SK-N-SH treated with all-trans-retinoic acid at 6 μM for 48 hours (cell line): ENCODE measurements around the gene PALB2.

ENCODE experiments used
- ATAC-seq: fragments of 200-7000 bp; cut with Tn5 transposase; 3 replicates; pipeline ENCODE4 v1.9.1; 2020; ENCODE audit warnings: mild to moderate bottlenecking, moderate library complexity
- ARNTL ChIP-seq: fragments of 450-650 bp; formaldehyde crosslinking; IDR thresholded peaks from 2 replicates; pipeline ENCODE4 v1.5.0; 2020; ENCODE audit warnings: low read depth, mild to moderate bottlenecking, moderate library complexity, borderline replicate concordance
- BACH2 ChIP-seq: fragments of 250-450 bp; sonication (Bioruptor Pico); IDR thresholded peaks from 2 replicates; pipeline ENCODE4 v1.9.0; 2021; ENCODE audit warnings: mild to moderate bottlenecking, borderline replicate concordance
- CREB5 ChIP-seq: fragments of 250-450 bp; sonication (Bioruptor Pico); IDR thresholded peaks from 2 replicates; pipeline ENCODE4 v1.5.1; 2020; ENCODE audit warnings: low read depth, mild to moderate bottlenecking, moderate library complexity
- CSDC2 ChIP-seq: fragments of 250-450 bp; sonication (Bioruptor Pico); IDR thresholded peaks from 2 replicates; pipeline ENCODE4 v1.5.0; 2020; ENCODE audit warnings: mild to moderate bottlenecking, moderate library complexity
- CSRNP3 ChIP-seq: fragments of 250-450 bp; sonication (Bioruptor Pico); IDR thresholded peaks from 2 replicates; pipeline ENCODE4 v1.5.1; 2021; ENCODE audit warnings: mild to moderate bottlenecking, moderate library complexity
- ESRRG ChIP-seq: fragments of 250-450 bp; sonication (Bioruptor Pico); IDR thresholded peaks from 2 replicates; pipeline ENCODE4 v1.6.1; 2021; ENCODE audit warnings: mild to moderate bottlenecking
- GLIS3 ChIP-seq: fragments of 250-450 bp; sonication (Bioruptor Pico); IDR thresholded peaks from 2 replicates; pipeline ENCODE4 v1.5.0; 2020; ENCODE audit warnings: mild to moderate bottlenecking, moderate library complexity
- ISL1 ChIP-seq: fragments of 250-450 bp; sonication (Bioruptor Pico); IDR thresholded peaks from 2 replicates; pipeline ENCODE4 v2.1.2; 2022; ENCODE audit warnings: mild to moderate bottlenecking, moderate library complexity
- OSR1 ChIP-seq: fragments of 250-450 bp; sonication (Bioruptor Pico); IDR thresholded peaks from 2 replicates; pipeline ENCODE4 v1.8.0; 2022; ENCODE audit warnings: moderate library complexity, mild to moderate bottlenecking, inconsistent platforms
- PATZ1 ChIP-seq: fragments of 250-450 bp; sonication (Bioruptor Pico); IDR thresholded peaks from 2 replicates; pipeline ENCODE4 v1.8.0; 2020; ENCODE audit warnings: mild to moderate bottlenecking, moderate library complexity, borderline replicate concordance
- POU6F1 ChIP-seq: fragments of 250-450 bp; sonication (Bioruptor Pico); IDR thresholded peaks from 2 replicates; pipeline ENCODE4 v1.8.0; 2021; ENCODE audit warnings: low read depth, mild to moderate bottlenecking, moderate library complexity, borderline replicate concordance
- PPARA ChIP-seq: fragments of 250-450 bp; sonication (Bioruptor Pico); IDR thresholded peaks from 2 replicates; pipeline ENCODE4 v1.5.0; 2020; ENCODE audit warnings: mild to moderate bottlenecking, borderline replicate concordance
- RARB ChIP-seq: fragments of 250-450 bp; sonication (Bioruptor Pico); IDR thresholded peaks from 2 replicates; pipeline ENCODE4 v1.8.0; 2021; ENCODE audit warnings: mild to moderate bottlenecking, moderate library complexity
- SNAI2 ChIP-seq: fragments of 250-450 bp; sonication (Bioruptor Pico); IDR thresholded peaks from 2 replicates; pipeline ENCODE4 v1.5.0; 2020; ENCODE audit warnings: mild to moderate bottlenecking, moderate library complexity
- TCF4 ChIP-seq: fragments of 250-450 bp; sonication (Bioruptor Pico); IDR thresholded peaks from 2 replicates; pipeline ENCODE4 v1.8.0; 2021; ENCODE audit warnings: mild to moderate bottlenecking, moderate library complexity, borderline replicate concordance
- TOX ChIP-seq: fragments of 250-450 bp; sonication (Bioruptor Pico); IDR thresholded peaks from 2 replicates; pipeline ENCODE4 v1.8.0; 2021; ENCODE audit warnings: mild to moderate bottlenecking, moderate library complexity, borderline replicate concordance
- TSHZ2 ChIP-seq: fragments of 250-450 bp; sonication (Bioruptor Pico); IDR thresholded peaks from 2 replicates; pipeline ENCODE4 v1.5.0; 2020; ENCODE audit warnings: mild to moderate bottlenecking, moderate library complexity
- ZC3H10 ChIP-seq: fragments of 250-450 bp; sonication (Bioruptor Pico); IDR thresholded peaks from 2 replicates; pipeline ENCODE4 v1.5.1; 2021; ENCODE audit warnings: mild to moderate bottlenecking, moderate library complexity
- ZFP3 ChIP-seq: fragments of 250-450 bp; sonication (Bioruptor Pico); IDR thresholded peaks from 2 replicates; pipeline ENCODE4 v1.5.0; 2020; ENCODE audit warnings: mild to moderate bottlenecking, moderate library complexity
- ZFP30 ChIP-seq: fragments of 450-650 bp; formaldehyde crosslinking; IDR thresholded peaks from 2 replicates; pipeline ENCODE4 v1.5.0; 2022; ENCODE audit warnings: mild to moderate bottlenecking, moderate library complexity
- ZNF565 ChIP-seq: fragments of 450-650 bp; formaldehyde crosslinking; conservative IDR thresholded peaks from 2 replicates; pipeline ENCODE4 v1.5.0; 2020; ENCODE audit warnings: low read depth, mild to moderate bottlenecking, moderate library complexity
- ZNF70 ChIP-seq: fragments of 450-650 bp; formaldehyde crosslinking; IDR thresholded peaks from 2 replicates; pipeline ENCODE4 v1.5.0; 2020; ENCODE audit warnings: mild to moderate bottlenecking, moderate library complexity
- ZNF8 ChIP-seq: fragments of 450-650 bp; formaldehyde crosslinking; IDR thresholded peaks from 2 replicates; pipeline ENCODE4 v1.5.0; 2020; ENCODE audit warnings: mild to moderate bottlenecking, moderate library complexity

The PALB2 gene

GRCh38 chr16:23571895-23572294 is 69.2 kb downstream of the PALB2 start (continued):
- TF ChIP-seq PATZ1 (CRISPR knock-in tag): no peak

GRCh38 chr16:23570992-23571632 is 70.0 kb downstream of the PALB2 start:
- TF ChIP-seq GLIS3: no peak
- TF ChIP-seq ARNTL (CRISPR knock-in tag): no peak
- TF ChIP-seq ESRRG (CRISPR knock-in tag): no peak
- no peak for TF ChIP-seq ZNF70 (CRISPR knock-in tag)
- TF ChIP-seq PPARA (CRISPR knock-in tag): no peak
- TF ChIP-seq BACH2 (CRISPR knock-in tag): no peak
- no peak for TF ChIP-seq ZNF565 (CRISPR knock-in tag)
- no peak for TF ChIP-seq ZFP3 (CRISPR knock-in tag)
- no peak for TF ChIP-seq ZC3H10
- TF ChIP-seq SNAI2 (CRISPR knock-in tag): no peak
- TF ChIP-seq TOX (CRISPR knock-in tag): no peak
- TF ChIP-seq ZFP30 (CRISPR knock-in tag): no peak
- no peak for TF ChIP-seq TSHZ2 (CRISPR knock-in tag)
- no peak for TF ChIP-seq RARB (CRISPR knock-in tag)
- no peak for TF ChIP-seq ISL1 (CRISPR knock-in tag)
- no peak for TF ChIP-seq CSDC2 (CRISPR knock-in tag)
- no peak for TF ChIP-seq TCF4 (CRISPR knock-in tag)
- TF ChIP-seq CSRNP3 (CRISPR knock-in tag): no peak
- TF ChIP-seq POU6F1 (CRISPR knock-in tag): no peak
- TF ChIP-seq CREB5 (CRISPR knock-in tag): no peak
- no peak; the same call in 2 of the 3 replicates for ATAC-seq

GRCh38 chr16:23567602-23568001 is 73.5 kb downstream of the PALB2 start:
- no peak for ATAC-seq
- TF ChIP-seq OSR1 (CRISPR knock-in tag) (no peak), BACH2 (CRISPR knock-in tag) (no peak), PATZ1 (CRISPR knock-in tag) (no peak), PPARA (CRISPR knock-in tag) (no peak), CSRNP3 (CRISPR knock-in tag) (no peak), ZFP3 (CRISPR knock-in tag) (no peak), ZNF8 (no peak), ZNF565 (CRISPR knock-in tag) (no peak), TCF4 (CRISPR knock-in tag) (no peak), ZFP30 (CRISPR knock-in tag) (no peak), ZC3H10 (no peak), CSDC2 (CRISPR knock-in tag) (no peak), SNAI2 (CRISPR knock-in tag) (no peak), TOX (CRISPR knock-in tag) (no peak), GLIS3 (no peak), ESRRG (CRISPR knock-in tag) (no peak), ZNF70 (CRISPR knock-in tag) (no peak), ARNTL (CRISPR knock-in tag) (no peak), RARB (CRISPR knock-in tag) (no peak), ISL1 (CRISPR knock-in tag) (no peak)
